GM19452 (cell line): ENCODE measurements around the gene CLEC4F.

ENCODE experiments used
- ATAC-seq: cut with Tn5 transposase; IDR thresholded peaks from one replicate; pipeline ENCODE4 v1.9.1; 2021; ENCODE audit not compliant: unreplicated experiment

CLEC4F gene

GRCh38 chr2:70789304-70790135 lies 30.9 kb downstream of the CLEC4F start:
- no peak for ATAC-seq

GRCh38 chr2:70785137-70785911 lies 35.1 kb downstream of the CLEC4F start:
- no peak for ATAC-seq

GRCh38 chr2:70784320-70784719 lies 36.1 kb downstream of the CLEC4F start:
- no peak for ATAC-seq

GRCh38 chr2:70779911-70780545 lies 40.4 kb downstream of the CLEC4F start:
- no peak for ATAC-seq

- ATAC-seq, result no peak
Observed at GRCh38 chr2:70779491-70779890, 40.9 kb downstream of the CLEC4F start.

GRCh38 chr2:70778676-70779075 lies 41.7 kb downstream of the CLEC4F start:
- ATAC-seq, result no peak

- ATAC-seq, result no peak
Observed at GRCh38 chr2:70777450-70777849, 42.9 kb downstream of the CLEC4F start.

- no peak for ATAC-seq
Observed at GRCh38 chr2:70776266-70776665, 44.1 kb downstream of the CLEC4F start.

GRCh38 chr2:70775141-70775540 lies 45.3 kb downstream of the CLEC4F start:
- ATAC-seq, result no peak

- ATAC-seq, result no peak
Observed at GRCh38 chr2:70772486-70773155, 47.8 kb downstream of the CLEC4F start.

GRCh38 chr2:70771446-70771845 lies 49.0 kb downstream of the CLEC4F start:
- ATAC-seq, result peak; percentile 75

- ATAC-seq, result no peak
Observed at GRCh38 chr2:70769450-70769849, 50.9 kb downstream of the CLEC4F start.

- no peak for ATAC-seq
Observed at GRCh38 chr2:70768590-70769085, 51.8 kb downstream of the CLEC4F start.

- no peak for ATAC-seq
Observed at GRCh38 chr2:70767699-70768589, 52.5 kb downstream of the CLEC4F start, which contains the start of gene ADD2. TSS of gene ADD2 (minus strand) at chr2:70768200. CDS start at chr2:70706408, 61,792 bp downstream.

- ATAC-seq, result no peak
Observed at GRCh38 chr2:70767079-70767698, 53.2 kb downstream of the CLEC4F start.

- no peak for ATAC-seq
Observed at GRCh38 chr2:70766357-70767078, 53.9 kb downstream of the CLEC4F start.

GRCh38 chr2:70765507-70765906 lies 54.9 kb downstream of the CLEC4F start:
- ATAC-seq, result no peak

GRCh38 chr2:70759446-70759845 lies 61.0 kb downstream of the CLEC4F start:
- no peak for ATAC-seq
